ENCODE results near the gene FER1L5.

The FER1L5 gene

GRCh38 chr2:96694816-96695455 is 52.4 kb downstream of the FER1L5 start:
- in situ Hi-C loops (cut with HindIII; ENCODE audit: low sequenced_read_pairs): no loop called here

- in situ Hi-C loops (cut with HindIII; ENCODE audit: low sequenced_read_pairs): no loop called here
These were observed 53.0 kb downstream of the FER1L5 start for GRCh38 chr2:96695602-96696001.

GRCh38 chr2:96697476-96697875 is 54.9 kb downstream of the FER1L5 start:
- in situ Hi-C loops (cut with HindIII; ENCODE audit: low sequenced_read_pairs): no loop called here

GRCh38 chr2:96698221-96698861 is 55.8 kb downstream of the FER1L5 start:
- in situ Hi-C loops (cut with HindIII; ENCODE audit: low sequenced_read_pairs): no loop called here

GRCh38 chr2:96699021-96699420 is 56.5 kb downstream of the FER1L5 start:
- in situ Hi-C loops (cut with HindIII; ENCODE audit: low sequenced_read_pairs): no loop called here

GRCh38 chr2:96699621-96700020 is 57.1 kb downstream of the FER1L5 start:
- in situ Hi-C loops (cut with HindIII; ENCODE audit: low sequenced_read_pairs): no loop called here

GRCh38 chr2:96700086-96700485 is 57.5 kb downstream of the FER1L5 start:
- in situ Hi-C loops (cut with HindIII; ENCODE audit: low sequenced_read_pairs): no loop called here

GRCh38 chr2:96701636-96702035 is 59.1 kb downstream of the FER1L5 start:
- in situ Hi-C loops (cut with HindIII; ENCODE audit: low sequenced_read_pairs): no loop called here

- in situ Hi-C loops (cut with HindIII; ENCODE audit: low sequenced_read_pairs): no loop called here
These were observed 59.7 kb downstream of the FER1L5 start for GRCh38 chr2:96702098-96702785.

GRCh38 chr2:96703021-96703751 is 60.6 kb downstream of the FER1L5 start:
- in situ Hi-C loops (cut with HindIII; ENCODE audit: low sequenced_read_pairs): no loop called here

GRCh38 chr2:96710985-96711384 is 68.4 kb downstream of the FER1L5 start:
- in situ Hi-C loops (cut with HindIII; ENCODE audit: low sequenced_read_pairs): no loop called here

GRCh38 chr2:96715658-96716057 is 73.1 kb downstream of the FER1L5 start:
- in situ Hi-C loops (cut with HindIII; ENCODE audit: low sequenced_read_pairs): no loop called here

- in situ Hi-C loops (cut with HindIII; ENCODE audit: low sequenced_read_pairs): no loop called here
These were observed 73.8 kb downstream of the FER1L5 start for GRCh38 chr2:96716388-96716787.

- in situ Hi-C loops (cut with HindIII; ENCODE audit: low sequenced_read_pairs): no loop called here
These were observed 83.6 kb downstream of the FER1L5 start for GRCh38 chr2:96726131-96726530.

- in situ Hi-C loops (cut with HindIII; ENCODE audit: low sequenced_read_pairs): no loop called here
These were observed 84.9 kb downstream of the FER1L5 start for GRCh38 chr2:96727431-96727830.

GRCh38 chr2:96729748-96730147 is 87.2 kb downstream of the FER1L5 start:
- in situ Hi-C loops (cut with HindIII; ENCODE audit: low sequenced_read_pairs): no loop called here

GRCh38 chr2:96730212-96730611 is 87.6 kb downstream of the FER1L5 start:
- in situ Hi-C loops (cut with HindIII; ENCODE audit: low sequenced_read_pairs): no loop called here

GRCh38 chr2:96733931-96734330 is 91.4 kb downstream of the FER1L5 start:
- in situ Hi-C loops (cut with HindIII; ENCODE audit: low sequenced_read_pairs): no loop called here

GRCh38 chr2:96734880-96735583 is 92.5 kb downstream of the FER1L5 start:
- in situ Hi-C loops (cut with HindIII; ENCODE audit: low sequenced_read_pairs): no loop called here

- in situ Hi-C loops (cut with HindIII; ENCODE audit: low sequenced_read_pairs): no loop called here
These were observed 94.7 kb downstream of the FER1L5 start for GRCh38 chr2:96737251-96737650.

- in situ Hi-C loops (cut with HindIII; ENCODE audit: low sequenced_read_pairs): no loop called here
These were observed 95.3 kb downstream of the FER1L5 start for GRCh38 chr2:96737831-96738230.

Measured in DLD1 (cell line).